IMR-90 (cell line): ENCODE data around the gene EML4. TPM values are rescaled to one million over a fixed set of nuclear protein-coding genes. Genes with fewer than 3 reads are reported as not detected.

Source experiments
- ATAC-seq: fragments of 200-7000 bp; cut with Tn5 transposase; 2 replicates; pipeline ENCODE4 v1.9.1; 2020; ENCODE audit warnings: low read depth, mild to moderate bottlenecking, moderate library complexity
- BruUV-seq: library from RNA; stranded (reverse); fragments of 400-500 nt; replicated peaks from 2 replicates; lab custom pipeline; 2021; lab: Mats Ljungman, UMichigan
- CTCF ChIA-PET: fragments of 300-600 bp; formaldehyde crosslinking; extraction: SDS; loops from one replicate; lab custom pipeline; 2021; ENCODE audit warnings: antibody characterized with exemption; lab: Yijun Ruan, JAX
- POLR2A ChIA-PET: fragments of 300-600 bp; sonication (Branson Sonifier 250); formaldehyde crosslinking; loops from one replicate; lab custom pipeline; 2022; ENCODE audit warnings: antibody characterized with exemption; ENCODE audit not compliant: unreplicated experiment; lab: Charles Lee
- DNase-seq: peaks from one replicate; pipeline ENCODE4 v3.0.0; 2013
- H2AFZ ChIP-seq: replicated peaks from 2 replicates; pipeline ENCODE3; 2013; ENCODE audit warnings: low read length, mild to moderate bottlenecking; ENCODE audit not compliant: poor library complexity
- H2AK5ac ChIP-seq: 2 replicates; pipeline ENCODE4 v1.6.1; 2013; ENCODE audit warnings: low read depth, low read length, inconsistent platforms
- H2AK9ac ChIP-seq: replicated peaks from 2 replicates; pipeline ENCODE3; 2013; ENCODE audit warnings: mild to moderate bottlenecking, low read depth, low read length, moderate library complexity; ENCODE audit not compliant: poor library complexity
- H2BK120ac ChIP-seq: 2 replicates; pipeline ENCODE4 v1.6.1; 2013; ENCODE audit warnings: low read depth, low read length, inconsistent platforms
- H2BK15ac ChIP-seq: 3 replicates; pipeline ENCODE4 v1.6.1; 2013; ENCODE audit warnings: low read depth, low read length, inconsistent platforms
- H2BK20ac ChIP-seq: 2 replicates; pipeline ENCODE4 v1.6.1; 2013; ENCODE audit warnings: low read depth, mild to moderate bottlenecking, inconsistent platforms, low read length, moderate library complexity
- H2BK5ac ChIP-seq: 2 replicates; pipeline ENCODE4 v1.6.1; 2013; ENCODE audit warnings: mild to moderate bottlenecking, low read depth, low read length, inconsistent platforms; ENCODE audit not compliant: poor library complexity, severe bottlenecking
- H3K14ac ChIP-seq: replicated peaks from 2 replicates; pipeline ENCODE4 v1.6.1; 2013; ENCODE audit warnings: low read depth, low read length, inconsistent platforms
- H3K18ac ChIP-seq: 2 replicates; pipeline ENCODE4 v1.6.1; 2013; ENCODE audit warnings: low read depth, low read length, control low read depth
- H3K23ac ChIP-seq: 2 replicates; pipeline ENCODE4 v1.6.1; 2013; ENCODE audit warnings: low read depth, low read length, inconsistent platforms
- H3K27ac ChIP-seq: 2 replicates; pipeline ENCODE4 v1.5.1; 2013; ENCODE audit warnings: mild to moderate bottlenecking, control low read depth, low read length; ENCODE audit not compliant: insufficient read depth
- H3K27me3 ChIP-seq: 2 replicates; pipeline ENCODE4 v1.6.1; 2013; ENCODE audit warnings: low read length; ENCODE audit not compliant: control insufficient read depth, insufficient read depth
- H3K36me3 ChIP-seq: 2 replicates; pipeline ENCODE4 v1.6.1; 2013; ENCODE audit warnings: low read length, mixed read lengths; ENCODE audit not compliant: control insufficient read depth, insufficient read depth
- H3K4ac ChIP-seq: 2 replicates; pipeline ENCODE4 v1.6.1; 2013; ENCODE audit warnings: low read depth, low read length, inconsistent platforms
- H3K4me1 ChIP-seq: 2 replicates; pipeline ENCODE4 v1.6.1; 2013; ENCODE audit warnings: low read length, mixed read lengths; ENCODE audit not compliant: control insufficient read depth, insufficient read depth
- H3K4me2 ChIP-seq: 2 replicates; pipeline ENCODE4 v1.6.1; 2013; ENCODE audit warnings: low read depth, mild to moderate bottlenecking, control low read depth, low read length, moderate library complexity
- H3K4me3 ChIP-seq: 2 replicates; pipeline ENCODE4 v1.5.1; 2013; ENCODE audit warnings: low read depth, mild to moderate bottlenecking, control low read depth, low read length, moderate library complexity; ENCODE audit not compliant: insufficient read depth
- H3K56ac ChIP-seq: 2 replicates; pipeline ENCODE4 v1.6.1; 2013; ENCODE audit warnings: low read length, inconsistent platforms; ENCODE audit not compliant: insufficient read depth; ENCODE audit errors: extremely low read depth
- H3K79me1 ChIP-seq, 2 experiments: 2 replicates each; pipeline ENCODE4 v1.6.1; 2013; ENCODE audit warnings: low read length in 2 of 2, inconsistent platforms in 1 of 2, low read depth in 1 of 2
- H3K9ac ChIP-seq: 2 replicates; pipeline ENCODE4 v1.6.1; 2013; ENCODE audit warnings: low read depth, low read length, control low read depth
- H3K9me1 ChIP-seq: 2 replicates; pipeline ENCODE4 v1.6.1; 2013; ENCODE audit warnings: low read length, inconsistent platforms; ENCODE audit not compliant: insufficient read depth
- H3K9me3 ChIP-seq: 2 replicates; pipeline ENCODE4 v1.6.1; 2013; ENCODE audit warnings: low read length; ENCODE audit not compliant: control insufficient read depth, insufficient read depth
- H4K20me1 ChIP-seq: 2 replicates; pipeline ENCODE4 v1.6.1; 2013; ENCODE audit warnings: low read length, inconsistent platforms; ENCODE audit not compliant: insufficient read depth
- H4K5ac ChIP-seq: 2 replicates; pipeline ENCODE4 v1.6.1; 2013; ENCODE audit warnings: mild to moderate bottlenecking, low read depth, low read length, control low read depth
- H4K8ac ChIP-seq, 2 experiments: 2 replicates each; pipeline ENCODE4 v1.6.1; 2013; ENCODE audit warnings: low read depth in 2 of 2, low read length in 2 of 2, control low read depth in 1 of 2, inconsistent platforms in 1 of 2
- H4K91ac ChIP-seq: 2 replicates; pipeline ENCODE4 v1.6.1; 2013; ENCODE audit warnings: low read depth, low read length, inconsistent platforms; ENCODE audit not compliant: insufficient read depth
- FOS ChIP-seq: fragments of 150-350 bp; IDR thresholded peaks from 2 replicates; pipeline ENCODE4 v1.6.1; 2016; ENCODE audit warnings: low read depth, low read length
- MAZ ChIP-seq: IDR thresholded peaks from 2 replicates; pipeline ENCODE4 v1.6.1; 2012; ENCODE audit warnings: low read depth, mild to moderate bottlenecking, low read length, improper control_type of control experiment, moderate library complexity, borderline replicate concordance
- NFE2L2 ChIP-seq: fragments of 150-350 bp; IDR thresholded peaks from 2 replicates; pipeline ENCODE4 v1.6.1; 2016; ENCODE audit warnings: low read depth, mild to moderate bottlenecking, low read length
- POLR2A ChIP-seq: IDR thresholded peaks from 2 replicates; pipeline ENCODE4 v1.6.1; 2012; ENCODE audit warnings: mild to moderate bottlenecking, low read depth, low read length
- RAD21 ChIP-seq: IDR thresholded peaks from 2 replicates; pipeline ENCODE4 v1.6.1; 2012; ENCODE audit warnings: low read length, improper control_type of control experiment
- RFX5 ChIP-seq: IDR thresholded peaks from 2 replicates; pipeline ENCODE4 v1.8.0; 2012; ENCODE audit warnings: low read depth, mild to moderate bottlenecking, low read length, moderate library complexity
- SMC3 ChIP-seq: fragments of 150-350 bp; IDR thresholded peaks from 2 replicates; pipeline ENCODE4 v1.6.1; 2016; ENCODE audit warnings: low read depth, mild to moderate bottlenecking, antibody characterized with exemption, low read length, moderate library complexity
- WGBS, 2 experiments: methylation state at CpG; one replicate each; pipeline versions ENCODE4 v1.1.5 to v1.1.7; 2013; ENCODE audit warnings: missing lambda C conversion rate in 2 of 2; ENCODE audit not compliant: insufficient read length in 1 of 2; ENCODE audit errors: extremely low coverage in 2 of 2; 5-methylcytosine and 5-hydroxymethylcytosine counted together
- dilution Hi-C: fragments of 300-500 bp; cut with HindIII; formaldehyde crosslinking; loops from one replicate; pipeline ENCODE4 v1.14.3; 2018; ENCODE audit warnings: low sequenced_read_pairs; ENCODE audit not compliant: unreplicated experiment
- in situ Hi-C: fragments of 300-500 bp; cut with MboI; formaldehyde crosslinking; loops from 3 replicates; pipeline ENCODE4 v1.14.3; 2019; ENCODE audit warnings: low sequenced_read_pairs, inconsistent platforms, mixed read lengths
- intact Hi-C: fragments of 100-400 bp; cut with micrococcal nuclease; formaldehyde crosslinking; loops from 2 replicates; pipeline ENCODE4 v1.10.0; 2022
- polyA plus RNA-seq, 3 experiments: library from polyadenylated mRNA; depleted of rRNA; stranded (reverse); fragments of >200 nt; gene quantifications; 2 replicates each; pipeline ENCODE4 v1.2.3, GENCODE V29; 2012; ENCODE audit warnings: low replicate concordance in 1 of 3
- total RNA-seq: library from RNA; depleted of rRNA; stranded (reverse); fragments of >200 nt; gene quantifications from 2 replicates; pipeline ENCODE4 v1.2.3, GENCODE V29; 2012

The EML4 gene
- total and polyA plus RNA-seq, 2 of the 4 experiments (the other 2 are of a cell fraction), result 29.7 to 73.7 TPM

- H3K14ac ChIP-seq, result no peak overlapping the region
- H3K9ac ChIP-seq, result no peak overlapping the region
- peaks cover 0 to 17% of the 10 kb centered on the region in 2 experiments; a peak in 3 of 4 replicates for H3K79me1 ChIP-seq
- H2AFZ ChIP-seq, result no peak overlapping the region
- dilution Hi-C loops, result no loop called here
- no CpG with 5 or more reads among the region's 6 CpGs for WGBS, 2 experiments
- no peaks in the 10 kb centered on the region; the same call in 1 of the 2 replicates for H3K9me1 ChIP-seq
- peaks cover 21% of the 10 kb centered on the region for H3K36me3 ChIP-seq
- H4K91ac ChIP-seq, result no peak overlapping the region
- no peak overlapping the region for H3K18ac ChIP-seq
- no peak overlapping the region for H4K8ac ChIP-seq
- ChIA-PET CTCF (interaction anchor here (0.8 to 1.5 kb wide), 5 partner anchors 14 to 471 kb away, joined by 3 read pairs; no protein-coding TSS in a partner anchor), POLR2A (no interaction called here)
- TF ChIP-seq RAD21, result no peak
- no peak for TF ChIP-seq NFE2L2
- TF ChIP-seq MAZ, result no peak
- TF ChIP-seq SMC3, result no peak
- no peak for TF ChIP-seq FOS
- TF ChIP-seq RFX5, result no peak
- TF ChIP-seq POLR2A, result no peak
- no peak overlapping the region for H3K4me3 ChIP-seq
- no peak overlapping the region for H2BK15ac ChIP-seq
- H3K56ac ChIP-seq, result no peak overlapping the region
- no peak overlapping the region for H2AK9ac ChIP-seq
- no peak overlapping the region for H2AK5ac ChIP-seq
- no peaks in the 10 kb centered on the region; the same call in 1 of the 2 replicates for H3K4me1 ChIP-seq
- no peak overlapping the region for H2BK5ac ChIP-seq
- no peak overlapping the region for H2BK120ac ChIP-seq
- BruUV-seq, result no TSS peak
- H3K4me2 ChIP-seq, result no peak overlapping the region
- no peak overlapping the region for H2BK20ac ChIP-seq
- in situ Hi-C loops, result loop anchor here (10.0 kb wide), 1 partner anchor 474 kb away; no protein-coding TSS in a partner anchor
- H3K9me3 ChIP-seq, result no peaks in the 10 kb centered on the region
- no peak overlapping the region for H3K27ac ChIP-seq
- DNase-seq (no peak), ATAC-seq (no peak)
- intact Hi-C loops, result loop anchor here (1.0 to 10.0 kb wide), 2 partner anchors 233 to 464 kb away; no protein-coding TSS in a partner anchor
- H4K20me1 ChIP-seq, result no peaks in the 10 kb centered on the region
- no peak overlapping the region for H3K23ac ChIP-seq
- no peak overlapping the region for H3K4ac ChIP-seq
- no peak overlapping the region for H4K5ac ChIP-seq
- H3K27me3 ChIP-seq, result no peaks in the 10 kb centered on the region
These were observed 159.8 kb downstream of the EML4 start for GRCh38 chr2:42328923-42329322.
